ENCODE results near the gene METTL25B.
"Not testable (repeated sequence)": the region's sequence is repeated elsewhere in the genome, so short reads cannot be mapped to it uniquely, and the experiment has no call there.

METTL25B gene

DNA sequence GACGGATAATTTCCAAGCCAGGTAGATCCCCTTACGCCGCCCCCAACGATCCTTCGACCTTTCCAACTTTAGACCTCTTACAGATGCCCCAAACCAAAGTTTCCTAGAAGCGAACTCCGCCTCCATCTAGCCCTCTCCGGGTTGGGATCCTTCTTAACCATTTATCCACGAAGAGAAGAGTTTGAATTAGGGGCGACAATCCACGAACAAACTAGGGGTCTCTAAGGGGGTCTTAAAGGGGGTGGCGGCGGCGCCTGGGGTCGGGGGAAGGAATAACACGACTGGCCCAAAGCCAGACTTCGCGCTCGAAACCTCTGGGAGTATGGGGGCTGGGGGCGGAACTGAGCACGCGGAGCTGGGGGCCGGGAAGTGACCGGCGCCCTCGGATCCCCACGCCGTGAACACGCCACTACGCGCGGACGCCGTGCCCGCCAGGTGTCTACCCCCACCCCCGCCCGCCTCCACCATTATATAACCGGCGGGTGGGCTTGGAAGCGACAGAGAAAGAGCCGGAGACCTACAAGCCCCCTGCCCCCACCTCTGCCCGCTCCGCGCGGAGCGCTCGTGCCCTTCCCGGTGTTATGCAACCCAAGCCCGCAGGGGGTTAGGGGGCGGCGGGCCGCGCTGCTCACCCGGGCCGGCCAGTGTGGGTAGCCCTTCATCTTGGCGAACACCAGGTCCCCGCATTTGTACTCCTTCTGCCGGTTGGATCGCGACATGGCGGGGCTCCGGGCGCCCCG, 22.6 kb downstream of the METTL25B start:
- Histone ChIP-seq H3K4me1 (peaks cover 55 to 66% (median 60%) of the 10 kb centered on the region in 10 experiments), H3K4me3 (peak overlapping the region; percentile 87 to 99 (median 98)), H3K27ac (peak overlapping the region; percentile 93 to 100 (median 99))

GRCh38 chr1:156751451-156751756, 23.1 kb downstream of the METTL25B start, which contains the start of gene HDGF:
Gene HDGF, minus strand, starts transcription at chr1:156751675. Its CDS starts 246 bp downstream, at chr1:156751429.
- H3K9me3 ChIP-seq (replicated peaks in 1 of 11) = no peaks in the 10 kb centered on the region
- peak within 1 kb of the TSS; percentile 87 to 99 (median 98) for H3K4me3 ChIP-seq
- H3K4me2 ChIP-seq = peak within 1 kb of the TSS; percentile 90 to 100 (median 100)
- H3K27ac ChIP-seq = peak within 1 kb of the TSS; percentile 93 to 100 (median 99)
- peaks cover 50 to 63% (median 56%) of the 10 kb centered on the region in 10 experiments for H3K4me1 ChIP-seq
- H4K20me1 ChIP-seq = peaks cover 0 to 24% (median 6%) of the 10 kb centered on the region in 11 experiments; a peak in 18 of 22 replicates
- H3K36me3 ChIP-seq = peaks cover 0 to 23% (median 10%) of the 10 kb centered on the region in 11 experiments; a peak in 10 of 22 replicates
- peak within 1 kb of the TSS; percentile 95 to 100 (median 99) for H3K9ac ChIP-seq
- no peak for TF ChIP-seq Cebpa-rat (IDR thresholded peaks at IDR 0.05)
- H3K27me3 ChIP-seq = no peaks in the 10 kb centered on the region

More for the DNA sequence above, 22.6 kb downstream of the METTL25B start:
- Histone ChIP-seq H3K36me3 (peaks cover 0 to 29% (median 15%) of the 10 kb centered on the region in 11 experiments; a peak in 15 of 22 replicates), H4K20me1 (peaks cover 0 to 29% (median 11%) of the 10 kb centered on the region in 11 experiments; a peak in 18 of 22 replicates), H3K9ac (peak overlapping the region; percentile 95 to 100 (median 99)), H3K27me3 (no peaks in the 10 kb centered on the region), H3K9me3 (replicated peaks in 1 of 11) (no peaks in the 10 kb centered on the region), H3K4me2 (peak overlapping the region; percentile 90 to 100 (median 100))
- peak in 4 of 11 experiments; percentile 17 to 66 (median 45); a peak in 4 of 22 replicates for TF ChIP-seq Cebpa-rat (IDR thresholded peaks at IDR 0.05)

GRCh38 chr1:156751757-156752481, 23.6 kb downstream of the METTL25B start:
- Histone ChIP-seq H3K4me2 (peak overlapping the region; percentile 81 to 97 (median 87)), H3K9me3 (replicated peaks in 1 of 11) (no peaks in the 10 kb centered on the region), H3K27ac (peak overlapping the region; percentile 79 to 100 (median 99)), H3K9ac (peak overlapping the region; percentile 95 to 100 (median 99)), H3K27me3 (no peaks in the 10 kb centered on the region), H3K4me1 (peaks cover 45 to 57% (median 51%) of the 10 kb centered on the region in 10 experiments), H4K20me1 (peaks cover 0 to 19% (median under 1%) of the 10 kb centered on the region in 11 experiments; a peak in 15 of 22 replicates), H3K36me3 (peaks cover 0 to 23% (median 10%) of the 10 kb centered on the region in 11 experiments; a peak in 10 of 22 replicates), H3K4me3 (peak overlapping the region; percentile 87 to 99 (median 98))
- no peak for TF ChIP-seq Cebpa-rat (IDR thresholded peaks at IDR 0.05)

DNA sequence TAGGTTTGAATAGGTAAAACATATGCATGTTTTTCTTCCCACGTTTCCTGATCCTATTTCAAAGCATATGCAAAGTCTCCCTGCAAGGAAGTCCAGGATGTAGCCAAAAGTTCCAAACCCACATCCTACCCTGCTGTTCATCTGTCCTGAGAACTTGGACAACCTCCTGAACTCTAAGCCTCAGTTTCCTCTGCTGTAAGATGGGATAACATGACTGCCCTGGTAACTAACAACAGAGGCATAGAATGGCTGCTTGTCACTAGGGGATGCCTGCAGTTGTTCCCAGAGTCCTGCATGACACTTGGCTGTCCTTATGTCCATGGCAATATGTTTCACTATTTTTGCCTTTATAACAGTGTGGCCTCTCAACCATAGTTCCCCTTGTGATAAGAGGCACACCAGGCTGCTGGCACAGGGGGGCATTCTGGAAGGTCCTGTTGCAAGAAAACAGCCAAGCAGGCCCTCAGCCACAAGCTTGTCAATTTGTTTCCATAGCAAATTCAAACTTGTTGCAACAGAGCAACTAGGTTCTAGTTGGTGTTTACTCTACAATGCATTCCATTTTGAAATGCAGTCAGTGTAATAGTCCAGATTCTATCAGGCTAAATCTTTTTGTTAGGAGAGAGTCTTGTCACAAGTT, 24.7 kb downstream of the METTL25B start:
- peaks cover 39 to 48% (median 42%) of the 10 kb centered on the region in 10 experiments for H3K4me1 ChIP-seq
- peak overlapping the region; percentile 81 to 97 (median 87) for H3K4me2 ChIP-seq
- peaks cover 0 to 9% (median 0%) of the 10 kb centered on the region in 11 experiments; a peak in 5 of 22 replicates for H4K20me1 ChIP-seq
- TF ChIP-seq Cebpa-rat (IDR thresholded peaks at IDR 0.05) = peak in 6 of 11 experiments; percentile 27 to 90 (median 62); a peak in 7 of 22 replicates
- no peaks in the 10 kb centered on the region for H3K27me3 ChIP-seq
- peaks cover 0 to 20% (median 10%) of the 10 kb centered on the region in 11 experiments; a peak in 10 of 22 replicates for H3K36me3 ChIP-seq
- H3K9me3 ChIP-seq (replicated peaks in 1 of 11) = no peaks in the 10 kb centered on the region
- H3K4me3 ChIP-seq = peak overlapping the region; percentile 87 to 99 (median 98)
- H3K27ac ChIP-seq = peak overlapping the region in 10 of 11 experiments; percentile 79 to 100 (median 99); a peak in 19 of 22 replicates
- peak overlapping the region; percentile 93 to 100 (median 99); a peak in 21 of 22 replicates for H3K9ac ChIP-seq

DNA sequence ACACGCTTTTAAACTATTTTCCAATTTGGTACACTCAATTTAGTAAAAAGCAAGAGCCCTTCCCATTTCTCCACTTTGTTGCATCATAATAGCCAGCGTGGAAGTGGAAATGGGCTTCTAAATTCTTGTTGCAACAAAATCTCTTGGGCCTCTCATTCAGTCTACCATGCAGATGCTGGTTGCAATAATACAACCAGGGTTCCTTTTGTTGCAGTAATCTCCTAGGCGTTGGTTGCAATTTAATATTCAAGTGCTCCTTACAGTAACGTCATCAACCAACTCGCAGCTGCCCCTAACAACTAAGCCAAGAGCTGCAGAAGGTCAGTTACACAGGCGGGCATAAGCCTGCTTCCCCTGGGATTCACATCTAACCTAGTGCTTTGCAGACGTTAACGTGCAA, 25.9 kb downstream of the METTL25B start:
- no peaks in the 10 kb centered on the region for H3K9me3 ChIP-seq (replicated peaks in 1 of 11)
- no peaks in the 10 kb centered on the region for H4K20me1 ChIP-seq
- no peaks in the 10 kb centered on the region for H3K27me3 ChIP-seq
- H3K9ac ChIP-seq = peak overlapping the region in 8 of 11 experiments; percentile 15 to 100 (median 99); a peak in 9 of 22 replicates
- TF ChIP-seq Cebpa-rat (IDR thresholded peaks at IDR 0.05) = peak in 6 of 11 experiments; percentile 36 to 95 (median 72); a peak in 11 of 22 replicates
- no peak overlapping the region; a peak in 1 of 20 replicates for H3K4me3 ChIP-seq
- H3K36me3 ChIP-seq = peaks cover 0 to 13% (median 7%) of the 10 kb centered on the region in 11 experiments; a peak in 10 of 22 replicates
- peak overlapping the region; percentile 81 to 97 (median 87) for H3K4me2 ChIP-seq
- H3K4me1 ChIP-seq = peaks cover 30 to 39% (median 35%) of the 10 kb centered on the region in 10 experiments
- H3K27ac ChIP-seq = peak overlapping the region in 9 of 11 experiments; percentile 96 to 100 (median 99); a peak in 17 of 22 replicates

DNA sequence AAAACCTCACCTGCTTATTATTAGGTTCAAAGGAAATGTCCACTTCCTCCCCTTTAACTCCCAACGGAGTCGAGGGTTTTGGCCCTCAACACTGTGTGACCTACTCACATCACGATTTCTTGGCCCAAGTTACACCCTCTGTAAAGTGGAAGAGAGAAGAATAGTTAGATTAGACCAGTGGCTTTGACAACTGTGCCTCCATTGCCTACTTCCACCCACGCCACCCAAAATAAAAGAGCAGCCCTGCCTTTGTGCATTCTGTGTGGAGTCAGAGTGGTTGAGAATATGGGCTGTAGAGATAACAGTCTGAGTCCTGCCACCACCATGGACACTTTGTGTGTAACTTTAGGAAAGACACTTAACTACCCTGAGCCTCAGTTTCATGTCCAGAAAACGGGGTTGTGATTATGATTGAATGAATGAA, 27.3 kb downstream of the METTL25B start:
- Histone ChIP-seq H4K20me1 (no peaks in the 10 kb centered on the region), H3K27ac (peak overlapping the region in 4 of 11 experiments; percentile 99 to 100 (median 100); a peak in 8 of 22 replicates), H3K9me3 (replicated peaks in 1 of 11) (no peaks in the 10 kb centered on the region), H3K27me3 (no peaks in the 10 kb centered on the region), H3K9ac (no peak overlapping the region; a peak in 2 of 22 replicates), H3K36me3 (no peaks in the 10 kb centered on the region; a peak in 3 of 22 replicates), H3K4me1 (peaks cover 29 to 43% (median 35%) of the 10 kb centered on the region in 10 experiments), H3K4me3 (no peak overlapping the region), H3K4me2 (peak overlapping the region in 9 of 11 experiments; percentile 81 to 97 (median 87); a peak in 16 of 22 replicates)
- no peak for TF ChIP-seq Cebpa-rat (IDR thresholded peaks at IDR 0.05)

DNA sequence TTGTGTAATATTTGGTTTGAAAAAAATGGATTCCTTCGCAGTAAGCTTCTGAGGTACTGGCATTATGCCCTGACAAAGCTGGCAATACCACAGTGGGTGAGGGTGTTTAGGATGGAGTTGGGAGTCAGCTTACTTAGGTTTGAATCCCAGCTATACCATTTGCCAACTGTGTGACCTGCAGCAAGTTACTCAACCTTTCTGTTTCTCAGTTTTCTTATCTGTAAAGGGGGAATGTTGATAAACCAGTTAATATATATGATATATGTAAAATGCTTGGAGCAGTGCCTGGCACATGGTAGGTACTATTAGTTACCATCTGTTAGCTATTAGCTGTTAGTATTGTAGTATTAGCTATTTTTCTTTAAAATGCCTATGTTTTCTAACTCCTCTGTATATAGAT, 28.1 kb downstream of the METTL25B start:
- Histone ChIP-seq H3K27me3 (no peaks in the 10 kb centered on the region), H3K9me3 (replicated peaks in 1 of 11) (no peaks in the 10 kb centered on the region), H3K4me3 (no peak overlapping the region), H3K27ac (no peak overlapping the region), H3K9ac (no peak overlapping the region), H3K4me2 (no peak overlapping the region), H3K4me1 (peaks cover 29 to 43% (median 35%) of the 10 kb centered on the region in 10 experiments), H3K36me3 (no peaks in the 10 kb centered on the region; a peak in 2 of 22 replicates), H4K20me1 (no peaks in the 10 kb centered on the region)
- no peak for TF ChIP-seq Cebpa-rat (IDR thresholded peaks at IDR 0.05)

GRCh38 chr1:156757572-156758253, 29.4 kb downstream of the METTL25B start:
- H3K27me3 ChIP-seq; H3K9me3 ChIP-seq (replicated peaks in 1 of 11); H3K4me3 ChIP-seq; H3K9ac ChIP-seq; H3K36me3 ChIP-seq; H3K4me2 ChIP-seq; H3K27ac ChIP-seq; H4K20me1 ChIP-seq: not testable (repeated sequence)
- peaks cover 25 to 41% (median 32%) of the 10 kb centered on the region in 10 experiments for H3K4me1 ChIP-seq

All from BLaER1 treated with 17β-estradiol and CSF1 and Interleukin-3, amounts not matched to agents 10 nM and 100 nM (cell line).